ENCODE measurements around the gene FXR2. TPM values are rescaled to one million over a fixed set of nuclear protein-coding genes. Genes with fewer than 3 reads are reported as not detected.

FXR2 gene
- polyA plus RNA-seq, 1 donor from 2014 or later, result 118 TPM

DNA sequence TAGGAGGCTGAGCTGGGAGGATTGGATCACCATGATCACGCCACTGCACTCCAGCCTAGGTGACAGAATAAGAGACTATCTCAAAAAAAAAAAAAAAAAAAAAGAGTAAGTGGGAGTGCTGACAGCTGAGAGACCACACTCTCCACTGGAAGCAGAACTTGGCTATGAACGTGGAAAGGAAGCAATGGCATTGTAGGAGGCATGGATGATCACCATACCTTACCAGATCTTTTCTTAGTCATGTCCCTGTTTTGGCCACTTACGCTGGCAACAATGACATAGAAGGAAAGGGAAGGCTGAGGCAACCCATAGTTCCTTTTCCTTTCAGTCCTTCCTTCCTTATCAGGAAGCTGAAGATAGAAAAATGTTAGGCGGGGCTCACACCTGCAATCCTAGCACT, 32.3 kb upstream of the FXR2 start (continued):
- TF ChIP-seq SMC3 (conservative IDR thresholded peaks at IDR 0.05; ENCODE audit: poor library complexity), result no peak

DNA sequence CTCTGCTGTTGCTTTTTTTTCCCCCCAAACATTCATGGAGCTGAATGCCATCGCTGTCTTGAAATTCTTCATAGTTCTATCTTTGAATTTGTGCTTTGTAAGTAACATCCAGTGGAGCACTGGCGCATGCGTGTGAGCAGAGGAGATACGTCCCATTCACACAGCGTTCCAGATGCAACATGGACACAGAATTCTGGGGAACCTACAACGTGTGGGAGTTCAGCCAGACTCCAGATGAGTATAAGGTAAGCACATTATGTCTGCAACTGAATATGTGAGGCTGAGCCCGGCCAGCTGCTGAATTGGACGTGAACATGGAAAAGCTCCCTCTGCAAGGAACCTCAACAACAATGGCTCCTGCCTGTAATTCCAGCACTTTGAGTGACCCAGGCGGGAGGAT, 31.8 kb upstream of the FXR2 start:
- no peak overlapping the region for H3K4me2 ChIP-seq (ENCODE audit: low read length)
- no peak overlapping the region for H2AFZ ChIP-seq (ENCODE audit: low read depth, low read length)

DNA sequence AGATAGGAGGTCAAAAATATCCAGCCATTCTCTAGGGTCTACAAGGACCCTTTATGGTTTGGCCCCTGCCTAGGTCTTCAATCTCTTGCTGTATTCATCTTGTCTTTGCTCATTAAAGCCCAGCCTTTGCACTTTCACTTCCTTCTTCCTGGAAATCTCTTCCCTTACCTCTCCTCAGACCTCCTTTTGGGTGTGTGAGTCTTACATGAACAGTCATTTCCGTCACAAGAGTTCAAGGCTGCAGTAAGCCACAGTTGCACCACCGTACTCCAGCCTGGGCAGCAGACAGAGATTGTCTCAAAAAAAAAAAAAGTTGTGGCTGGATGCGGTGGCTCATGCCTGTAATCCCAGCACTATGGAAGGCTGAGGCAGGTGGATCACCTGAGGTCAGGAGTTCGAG, 30.1 kb upstream of the FXR2 start:
- Histone ChIP-seq H3K36me3 (ENCODE audit: insufficient read depth, low read length) (no peaks in the 10 kb centered on the region), H4K20me1 (ENCODE audit: insufficient read depth) (no peaks in the 10 kb centered on the region), H3K9ac (ENCODE audit: low read length) (no peak overlapping the region), H3K9me2 (ENCODE audit: insufficient read depth, low read length) (no peaks in the 10 kb centered on the region), H3K4me3 (ENCODE audit: low read length) (no peak overlapping the region), H3K9me3 (ENCODE audit: low read length) (no peaks in the 10 kb centered on the region), H3K4me2 (ENCODE audit: low read length) (no peak overlapping the region), H3K79me2 (replicated peaks; ENCODE audit: insufficient read depth, low read length) (no peaks in the 10 kb centered on the region), H3K27me3 (ENCODE audit: insufficient read depth, low read depth, low read length) (no peaks in the 10 kb centered on the region), H3K27ac (ENCODE audit: low read length) (no peak overlapping the region), H3F3A (ENCODE audit: insufficient read depth, low read length, poor library complexity, severe bottlenecking) (no peaks in the 10 kb centered on the region), H2AFZ (ENCODE audit: low read depth, low read length) (no peak overlapping the region)
- TF ChIP-seq, protein P1, sequence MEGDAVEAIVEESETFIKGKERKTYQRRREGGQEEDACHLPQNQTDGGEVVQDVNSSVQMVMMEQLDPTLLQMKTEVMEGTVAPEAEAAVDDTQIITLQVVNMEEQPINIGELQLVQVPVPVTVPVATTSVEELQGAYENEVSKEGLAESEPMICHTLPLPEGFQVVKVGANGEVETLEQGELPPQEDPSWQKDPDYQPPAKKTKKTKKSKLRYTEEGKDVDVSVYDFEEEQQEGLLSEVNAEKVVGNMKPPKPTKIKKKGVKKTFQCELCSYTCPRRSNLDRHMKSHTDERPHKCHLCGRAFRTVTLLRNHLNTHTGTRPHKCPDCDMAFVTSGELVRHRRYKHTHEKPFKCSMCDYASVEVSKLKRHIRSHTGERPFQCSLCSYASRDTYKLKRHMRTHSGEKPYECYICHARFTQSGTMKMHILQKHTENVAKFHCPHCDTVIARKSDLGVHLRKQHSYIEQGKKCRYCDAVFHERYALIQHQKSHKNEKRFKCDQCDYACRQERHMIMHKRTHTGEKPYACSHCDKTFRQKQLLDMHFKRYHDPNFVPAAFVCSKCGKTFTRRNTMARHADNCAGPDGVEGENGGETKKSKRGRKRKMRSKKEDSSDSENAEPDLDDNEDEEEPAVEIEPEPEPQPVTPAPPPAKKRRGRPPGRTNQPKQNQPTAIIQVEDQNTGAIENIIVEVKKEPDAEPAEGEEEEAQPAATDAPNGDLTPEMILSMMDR (IDR thresholded peaks at IDR 0.05; ENCODE audit: poor library complexity, severe bottlenecking), result no peak
- TF ChIP-seq EP300 (conservative IDR thresholded peaks at IDR 0.05; ENCODE audit: poor library complexity, severe bottlenecking) (no peak), TAF1 (IDR thresholded peaks at IDR 0.05; ENCODE audit: low read depth) (no peak), REST (IDR thresholded peaks at IDR 0.05; ENCODE audit: borderline replicate concordance) (no peak), MXI1 (conservative IDR thresholded peaks at IDR 0.05; ENCODE audit: poor library complexity, severe bottlenecking) (no peak), POLR2AphosphoS5 (IDR thresholded peaks at IDR 0.05) (no peak), RAD21 (conservative IDR thresholded peaks at IDR 0.05) (no peak), SMC3 (conservative IDR thresholded peaks at IDR 0.05; ENCODE audit: poor library complexity) (no peak)

More for the DNA sequence above, 31.8 kb upstream of the FXR2 start:
- Histone ChIP-seq H3K27me3 (ENCODE audit: insufficient read depth, low read depth, low read length) (no peaks in the 10 kb centered on the region), H3K36me3 (ENCODE audit: insufficient read depth, low read length) (no peaks in the 10 kb centered on the region), H3F3A (ENCODE audit: insufficient read depth, low read length, poor library complexity, severe bottlenecking) (no peaks in the 10 kb centered on the region), H3K4me3 (ENCODE audit: low read length) (no peak overlapping the region), H3K9me2 (ENCODE audit: insufficient read depth, low read length) (no peaks in the 10 kb centered on the region), H3K79me2 (replicated peaks; ENCODE audit: insufficient read depth, low read length) (peaks cover 4% of the 10 kb centered on the region), H3K9ac (ENCODE audit: low read length) (no peak overlapping the region), H3K9me3 (ENCODE audit: low read length) (no peaks in the 10 kb centered on the region), H3K27ac (ENCODE audit: low read length) (no peak overlapping the region), H4K20me1 (ENCODE audit: insufficient read depth) (no peaks in the 10 kb centered on the region)
- TF ChIP-seq EZH2 (IDR thresholded peaks at IDR 0.05; ENCODE audit: borderline replicate concordance, insufficient read depth, low read length, poor library complexity, severe bottlenecking) (no peak), MXI1 (conservative IDR thresholded peaks at IDR 0.05; ENCODE audit: poor library complexity, severe bottlenecking) (no peak), TAF1 (IDR thresholded peaks at IDR 0.05; ENCODE audit: low read depth) (no peak), SMC3 (conservative IDR thresholded peaks at IDR 0.05; ENCODE audit: poor library complexity) (no peak), REST (IDR thresholded peaks at IDR 0.05; ENCODE audit: borderline replicate concordance) (no peak)
- TF ChIP-seq, protein P1 (IDR thresholded peaks at IDR 0.05; ENCODE audit: poor library complexity, severe bottlenecking), result no peak

All from neural cell (in vitro differentiated cells).